ENCODE data around the gene PRKAG1.

The PRKAG1 gene

DNA sequence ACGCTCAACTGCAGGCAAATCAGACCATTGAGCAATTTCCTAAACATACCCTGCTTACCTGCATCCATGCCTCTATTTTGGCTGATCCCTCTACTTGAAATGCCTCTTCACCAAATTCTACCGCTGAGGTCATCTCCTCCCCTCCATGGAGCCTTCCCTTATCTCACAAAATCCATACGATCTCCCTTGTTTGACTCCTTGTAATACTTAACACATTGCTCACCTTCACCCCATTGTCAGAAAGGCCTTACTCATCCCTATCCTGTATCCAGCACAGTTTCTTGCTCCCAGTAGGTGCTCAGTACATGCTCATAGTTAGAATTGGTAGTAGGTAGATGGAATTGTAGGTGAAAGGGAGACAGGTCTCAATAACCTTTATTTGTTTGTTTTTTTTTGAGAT, 24.8 kb downstream of the PRKAG1 start:
- Histone ChIP-seq H3K36me3 (replicated peaks; ENCODE audit: low read depth, low read length) (no peaks in the 10 kb centered on the region), H3K4me3 (ENCODE audit: low read length) (no peak overlapping the region), H2AFZ (ENCODE audit: low read depth, low read length) (no peak overlapping the region), H3K4me2 (ENCODE audit: low read length) (no peak overlapping the region), H4K20me1 (ENCODE audit: insufficient read depth, low read length) (no peaks in the 10 kb centered on the region), H3K27me3 (ENCODE audit: low read depth, low read length) (peaks cover 9% of the 10 kb centered on the region), H3K9ac (ENCODE audit: low read length) (no peak overlapping the region), H3K27ac (ENCODE audit: low read length) (no peak overlapping the region), H3K79me2 (ENCODE audit: low read length) (peaks cover 5% of the 10 kb centered on the region), H3K9me3 (ENCODE audit: insufficient read depth, low read length) (no peaks in the 10 kb centered on the region), H3K4me1 (ENCODE audit: low read length) (peaks cover 14% of the 10 kb centered on the region)
- no peak for TF ChIP-seq EZH2phosphoT487 (IDR thresholded peaks at IDR 0.05; ENCODE audit: low read depth)
- TF ChIP-seq, protein P1, sequence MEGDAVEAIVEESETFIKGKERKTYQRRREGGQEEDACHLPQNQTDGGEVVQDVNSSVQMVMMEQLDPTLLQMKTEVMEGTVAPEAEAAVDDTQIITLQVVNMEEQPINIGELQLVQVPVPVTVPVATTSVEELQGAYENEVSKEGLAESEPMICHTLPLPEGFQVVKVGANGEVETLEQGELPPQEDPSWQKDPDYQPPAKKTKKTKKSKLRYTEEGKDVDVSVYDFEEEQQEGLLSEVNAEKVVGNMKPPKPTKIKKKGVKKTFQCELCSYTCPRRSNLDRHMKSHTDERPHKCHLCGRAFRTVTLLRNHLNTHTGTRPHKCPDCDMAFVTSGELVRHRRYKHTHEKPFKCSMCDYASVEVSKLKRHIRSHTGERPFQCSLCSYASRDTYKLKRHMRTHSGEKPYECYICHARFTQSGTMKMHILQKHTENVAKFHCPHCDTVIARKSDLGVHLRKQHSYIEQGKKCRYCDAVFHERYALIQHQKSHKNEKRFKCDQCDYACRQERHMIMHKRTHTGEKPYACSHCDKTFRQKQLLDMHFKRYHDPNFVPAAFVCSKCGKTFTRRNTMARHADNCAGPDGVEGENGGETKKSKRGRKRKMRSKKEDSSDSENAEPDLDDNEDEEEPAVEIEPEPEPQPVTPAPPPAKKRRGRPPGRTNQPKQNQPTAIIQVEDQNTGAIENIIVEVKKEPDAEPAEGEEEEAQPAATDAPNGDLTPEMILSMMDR (IDR thresholded peaks at IDR 0.05; ENCODE audit: low read depth, low read length), result no peak

DNA sequence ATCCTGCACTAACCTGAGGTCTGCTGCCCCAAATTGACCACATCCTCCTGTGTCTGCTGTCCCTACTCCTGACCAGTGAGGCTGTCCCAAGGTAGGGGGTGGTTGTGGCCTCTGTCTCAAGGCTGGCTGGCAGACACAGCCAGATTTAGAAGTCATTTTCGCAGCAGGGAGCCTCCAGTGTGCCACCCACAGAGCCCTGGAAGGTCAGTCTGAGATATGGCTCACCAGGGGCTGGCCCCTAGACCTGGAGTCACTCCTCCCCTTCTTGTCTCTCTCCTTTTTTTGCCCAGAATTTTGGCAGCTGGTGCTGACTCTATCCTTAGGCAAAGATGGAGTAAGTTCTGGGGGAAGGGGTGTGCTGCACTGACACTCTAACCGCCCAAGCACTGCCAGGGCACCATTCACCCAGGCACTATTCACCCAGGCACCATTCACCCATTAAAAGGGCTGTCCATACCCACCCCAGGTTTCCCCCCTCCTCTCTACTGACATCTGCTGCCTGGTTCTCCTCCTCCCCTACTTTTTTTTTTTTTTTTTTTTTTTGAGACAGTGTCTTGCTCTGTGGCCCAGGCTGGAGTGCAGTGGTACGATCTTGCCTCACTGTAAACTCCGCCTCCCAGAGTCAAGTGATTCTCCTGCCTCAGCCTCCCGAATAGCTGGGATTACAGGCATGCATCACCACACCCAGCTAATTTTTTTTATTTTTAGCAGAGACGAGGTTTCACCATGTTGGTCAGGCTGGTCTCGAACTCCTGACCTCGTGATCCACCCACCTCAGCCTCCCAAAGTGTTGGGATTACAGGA, 27.1 kb downstream of the PRKAG1 start:
- H3K27ac ChIP-seq (ENCODE audit: low read length), result no peak overlapping the region
- H4K20me1 ChIP-seq (ENCODE audit: insufficient read depth, low read length), result no peaks in the 10 kb centered on the region
- no peaks in the 10 kb centered on the region for H3K79me2 ChIP-seq (ENCODE audit: low read length)
- no peaks in the 10 kb centered on the region for H3K36me3 ChIP-seq (replicated peaks; ENCODE audit: low read depth, low read length)
- H3K27me3 ChIP-seq (ENCODE audit: low read depth, low read length), result peaks cover 10% of the 10 kb centered on the region
- H3K9me3 ChIP-seq (ENCODE audit: insufficient read depth, low read length), result no peaks in the 10 kb centered on the region
- H2AFZ ChIP-seq (ENCODE audit: low read depth, low read length), result 0 out of 2 replicates have a peak overlapping the region, but pooled peaks have one; percentile 4
- 0 out of 2 replicates have a peak, but pooled peaks cover 4% of the 10 kb centered on the region for H3K4me1 ChIP-seq (ENCODE audit: low read length)
- no peak overlapping the region for H3K4me3 ChIP-seq (ENCODE audit: low read length)
- H3K9ac ChIP-seq (ENCODE audit: low read length), result no peak overlapping the region
- no peak overlapping the region for H3K4me2 ChIP-seq (ENCODE audit: low read length)
- TF ChIP-seq EZH2phosphoT487 (IDR thresholded peaks at IDR 0.05; ENCODE audit: low read depth), result no peak
- TF ChIP-seq, protein P1 (IDR thresholded peaks at IDR 0.05; ENCODE audit: low read depth, low read length), result no peak

DNA sequence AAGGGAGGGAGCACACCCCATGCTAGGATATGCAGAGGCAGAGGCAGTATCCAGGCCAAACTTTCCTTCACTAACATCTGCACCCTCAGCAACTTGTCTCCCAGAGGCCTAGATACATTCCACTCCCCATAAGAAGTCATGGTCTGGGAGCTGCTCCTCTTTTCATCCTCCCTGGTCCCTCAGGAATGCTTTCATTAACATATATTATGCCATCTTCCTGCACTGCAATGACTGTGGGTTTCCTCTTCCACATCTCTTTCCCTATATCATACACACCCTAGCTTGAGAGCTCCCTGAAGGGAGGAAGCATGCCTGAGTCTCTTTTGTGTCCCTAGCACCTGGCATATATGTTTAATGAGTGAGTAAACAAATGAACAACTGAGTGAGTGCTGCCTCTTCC, 28.0 kb downstream of the PRKAG1 start:
- Histone ChIP-seq H3K4me3 (ENCODE audit: low read length) (no peak overlapping the region), H3K9me3 (ENCODE audit: insufficient read depth, low read length) (no peaks in the 10 kb centered on the region), H3K36me3 (replicated peaks; ENCODE audit: low read depth, low read length) (no peaks in the 10 kb centered on the region), H3K79me2 (ENCODE audit: low read length) (no peaks in the 10 kb centered on the region), H3K4me1 (ENCODE audit: low read length) (0 out of 2 replicates have a peak, but pooled peaks cover 4% of the 10 kb centered on the region), H3K9ac (ENCODE audit: low read length) (no peak overlapping the region), H3K4me2 (ENCODE audit: low read length) (no peak overlapping the region), H4K20me1 (ENCODE audit: insufficient read depth, low read length) (no peaks in the 10 kb centered on the region), H3K27me3 (ENCODE audit: low read depth, low read length) (peaks cover 10% of the 10 kb centered on the region), H3K27ac (ENCODE audit: low read length) (no peak overlapping the region), H2AFZ (ENCODE audit: low read depth, low read length) (no peak overlapping the region)
- no peak for TF ChIP-seq EZH2phosphoT487 (IDR thresholded peaks at IDR 0.05; ENCODE audit: low read depth)
- TF ChIP-seq, protein P1 (IDR thresholded peaks at IDR 0.05; ENCODE audit: low read depth, low read length), result no peak

DNA sequence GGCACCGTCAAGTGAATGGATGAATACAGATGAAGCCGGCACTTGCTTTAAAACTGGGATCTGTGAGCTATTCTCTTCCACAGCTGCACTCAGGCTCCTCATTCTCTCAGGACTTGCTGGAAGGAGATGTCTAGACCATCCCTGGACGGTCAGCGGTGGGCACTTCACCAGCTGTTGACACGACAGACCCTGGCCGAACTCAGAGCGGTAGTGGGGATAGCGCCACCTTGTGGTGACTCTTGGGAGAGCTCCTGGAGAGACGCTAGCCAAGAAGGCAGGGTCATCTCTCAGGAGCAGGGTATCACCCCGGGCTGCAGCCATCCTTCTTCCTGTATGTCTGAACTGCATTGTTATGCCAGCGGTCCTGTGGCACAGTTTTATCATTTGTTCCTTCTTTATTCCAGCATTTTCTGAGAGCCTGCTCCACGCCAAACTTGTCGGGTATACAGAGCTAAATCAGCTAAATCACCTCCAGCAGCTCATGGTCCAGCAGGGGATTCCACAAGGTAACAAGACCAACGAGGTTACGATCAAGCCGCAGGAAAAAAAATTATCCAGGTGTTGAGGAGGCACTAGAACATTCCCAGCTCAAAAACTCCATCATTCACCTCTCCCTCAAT, 30.4 kb downstream of the PRKAG1 start:
- H3K36me3 ChIP-seq (replicated peaks; ENCODE audit: low read depth, low read length), result no peaks in the 10 kb centered on the region
- no peaks in the 10 kb centered on the region for H3K79me2 ChIP-seq (ENCODE audit: low read length)
- H3K4me3 ChIP-seq (ENCODE audit: low read length), result peak overlapping the region; percentile 65
- peaks cover 29% of the 10 kb centered on the region for H3K27me3 ChIP-seq (ENCODE audit: low read depth, low read length)
- peak overlapping the region; percentile 60 for H2AFZ ChIP-seq (ENCODE audit: low read depth, low read length)
- TF ChIP-seq EZH2phosphoT487 (IDR thresholded peaks at IDR 0.05; ENCODE audit: low read depth), result no peak
- TF ChIP-seq, protein P1 (IDR thresholded peaks at IDR 0.05; ENCODE audit: low read depth, low read length), result peak; percentile 91
- H3K4me1 ChIP-seq (ENCODE audit: low read length), result no peaks in the 10 kb centered on the region
- H3K4me2 ChIP-seq (ENCODE audit: low read length), result peak overlapping the region; percentile 90
- no peak overlapping the region for H3K27ac ChIP-seq (ENCODE audit: low read length)
- no peaks in the 10 kb centered on the region for H4K20me1 ChIP-seq (ENCODE audit: insufficient read depth, low read length)
- no peak overlapping the region for H3K9ac ChIP-seq (ENCODE audit: low read length)
- no peaks in the 10 kb centered on the region for H3K9me3 ChIP-seq (ENCODE audit: insufficient read depth, low read length)

Data from OCI-LY3 (cell line).